Stimulated activated CD8-positive, alpha-beta memory T cell treated with anti-CD3 and anti-CD28 coated beads, Interleukin-7, amount 100 ng/mL, for 1 hour (primary cell): ENCODE measurements around the gene ZXDC.

Experiments used
- DNase-seq, 2 donors: peaks; one replicate each; pipeline ENCODE4 v3.0.0-alpha.2; 2020; ENCODE audit warnings: low read depth in 2 of 2

The ZXDC gene

DNA sequence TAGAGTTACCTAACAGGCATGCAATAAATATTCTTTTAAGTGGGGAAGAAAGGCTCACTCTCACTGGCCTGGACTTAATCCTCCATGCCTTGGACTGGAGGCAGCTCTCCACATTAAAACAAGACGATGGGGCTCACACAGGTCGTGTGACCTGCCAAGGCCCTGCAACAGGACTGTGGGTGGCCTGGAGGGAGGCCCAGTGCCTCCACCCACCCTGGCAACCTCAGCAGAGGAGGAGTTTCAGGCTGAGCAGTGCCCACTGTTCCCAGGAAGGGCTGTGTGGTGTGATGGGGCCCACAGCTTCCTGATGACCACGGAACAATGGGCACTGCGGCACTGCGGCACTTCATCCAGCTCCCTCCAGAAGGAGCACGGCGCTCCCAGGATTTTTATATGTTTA, 36.3 kb upstream of the ZXDC start:
- DNase-seq = no peak

- DNase-seq = no peak
These were observed 35.6 kb upstream of the ZXDC start for GRCh38 chr3:126511291-126511690.

DNA sequence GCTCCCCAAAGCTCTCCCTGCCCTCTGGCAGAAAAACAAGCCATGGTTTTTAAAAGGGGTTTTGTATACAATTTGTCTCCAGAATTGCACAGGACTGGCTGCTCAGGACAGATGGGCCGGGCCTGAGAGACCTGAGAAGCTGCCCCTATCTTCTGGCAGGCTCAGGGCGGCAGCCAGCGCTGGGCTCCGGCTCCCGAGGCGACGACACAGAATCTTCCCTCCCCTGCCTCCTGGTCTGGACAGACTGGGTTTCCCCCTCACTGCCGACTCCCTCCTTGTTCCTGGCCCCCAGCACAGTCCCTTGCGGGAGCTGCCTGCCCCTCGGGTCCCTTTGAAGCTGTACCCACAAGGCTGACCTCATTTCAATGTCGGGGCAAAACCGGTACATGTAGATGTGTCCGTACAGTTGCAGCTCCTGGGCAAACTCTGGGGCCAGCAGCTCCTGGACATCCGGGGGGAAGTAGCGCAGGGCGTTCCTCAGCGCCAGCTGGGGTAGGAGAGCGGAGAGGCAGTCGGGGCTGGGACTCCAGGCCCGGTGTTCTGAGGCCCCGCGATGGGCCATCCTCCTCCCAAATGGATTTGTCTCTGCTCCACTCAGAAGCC, 34.7 kb upstream of the ZXDC start:
- DNase-seq = no peak

DNA sequence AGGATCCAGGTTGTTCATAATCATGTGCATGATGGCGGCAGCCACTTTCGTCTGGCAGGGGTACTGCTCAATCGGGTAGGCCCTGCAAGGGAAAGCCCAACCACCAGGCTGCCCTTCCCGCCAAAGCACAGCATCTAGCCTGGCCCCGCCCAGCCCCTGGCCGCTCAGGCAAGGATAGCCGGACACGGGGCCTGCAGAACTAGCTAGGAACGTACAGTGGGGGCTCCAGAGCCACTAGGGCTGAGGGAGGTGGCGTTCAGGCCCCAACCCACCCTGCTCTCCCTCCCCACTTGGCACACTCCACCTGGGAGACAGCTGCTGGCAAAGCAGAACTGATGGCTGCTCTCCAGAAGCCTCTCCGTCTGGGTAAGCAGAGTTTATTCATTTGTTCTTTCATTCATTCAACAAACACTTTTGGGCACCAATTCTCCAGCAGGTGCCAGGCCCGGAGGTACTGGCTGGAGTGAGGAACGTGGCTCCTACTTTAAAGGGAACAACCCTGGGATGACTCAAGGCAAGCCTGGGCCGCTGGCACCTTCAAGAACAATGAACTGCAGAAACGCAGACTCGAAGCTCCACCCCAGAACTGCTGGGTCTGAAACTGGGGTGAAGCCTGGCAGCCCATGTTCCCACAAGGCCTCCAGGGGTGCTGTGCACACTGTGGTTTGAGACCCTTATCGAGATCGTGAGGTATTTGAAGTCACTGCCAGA, 34.1 kb upstream of the ZXDC start:
- no peak for DNase-seq

DNA sequence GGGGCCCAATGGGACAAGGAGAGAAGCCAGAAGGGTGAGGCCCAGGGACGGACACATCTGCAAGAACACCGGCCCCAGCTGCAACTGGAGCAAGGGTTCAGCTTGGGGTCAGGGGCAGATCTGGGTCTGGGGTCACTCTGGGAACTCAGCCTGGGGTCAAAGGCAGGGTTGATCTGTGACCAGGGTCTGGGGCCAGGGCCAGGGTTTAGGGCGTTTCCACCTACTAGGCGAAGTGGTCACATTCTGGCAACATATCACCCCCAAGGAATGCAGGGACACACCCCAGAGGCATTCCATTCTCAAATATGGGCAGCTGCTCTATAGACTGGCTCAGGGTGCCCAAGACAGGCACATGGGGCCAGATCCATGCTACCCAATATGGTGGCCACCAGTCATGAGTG, 32.9 kb upstream of the ZXDC start:
- DNase-seq = no peak

DNA sequence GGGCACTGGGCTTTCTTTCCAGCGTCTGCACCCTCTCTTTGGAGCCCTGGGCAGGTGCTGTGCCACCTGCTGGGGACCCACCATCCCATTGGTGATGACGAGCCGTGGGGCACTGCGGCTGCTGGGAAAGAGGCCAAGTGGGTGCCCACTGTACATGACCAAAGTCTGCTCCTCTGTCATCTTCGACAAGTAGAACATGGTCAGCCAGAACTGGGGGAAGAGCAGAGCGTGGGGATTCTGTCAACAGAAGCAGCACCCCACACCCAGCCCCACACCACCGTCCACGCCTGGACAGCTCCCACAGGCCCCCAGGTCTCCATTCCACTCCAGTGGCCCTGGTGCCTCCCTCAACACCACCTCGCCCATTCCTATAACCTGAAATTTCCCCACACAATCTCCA, 32.2 kb upstream of the ZXDC start:
- no peak for DNase-seq

DNA sequence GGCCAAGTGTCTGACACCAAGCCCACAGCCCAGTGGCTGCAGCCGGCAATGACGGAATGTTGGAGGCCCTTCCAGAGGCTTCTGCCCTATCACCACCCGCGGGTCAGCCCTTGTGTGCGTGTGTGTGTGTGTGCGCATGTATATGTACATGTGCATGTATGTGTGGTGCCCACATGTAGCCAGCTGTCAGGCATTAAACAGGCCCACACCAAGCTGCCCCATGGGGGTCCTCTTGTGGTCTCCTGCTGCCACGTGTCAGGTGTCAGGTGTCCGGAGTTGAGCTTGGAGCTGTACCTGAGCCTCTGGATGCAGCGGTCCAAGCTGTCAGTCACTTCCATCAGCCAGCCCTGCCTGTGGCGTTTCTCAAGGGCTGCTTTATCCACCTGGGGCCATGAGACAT, 28.0 kb upstream of the ZXDC start:
- DNase-seq = no peak

DNA sequence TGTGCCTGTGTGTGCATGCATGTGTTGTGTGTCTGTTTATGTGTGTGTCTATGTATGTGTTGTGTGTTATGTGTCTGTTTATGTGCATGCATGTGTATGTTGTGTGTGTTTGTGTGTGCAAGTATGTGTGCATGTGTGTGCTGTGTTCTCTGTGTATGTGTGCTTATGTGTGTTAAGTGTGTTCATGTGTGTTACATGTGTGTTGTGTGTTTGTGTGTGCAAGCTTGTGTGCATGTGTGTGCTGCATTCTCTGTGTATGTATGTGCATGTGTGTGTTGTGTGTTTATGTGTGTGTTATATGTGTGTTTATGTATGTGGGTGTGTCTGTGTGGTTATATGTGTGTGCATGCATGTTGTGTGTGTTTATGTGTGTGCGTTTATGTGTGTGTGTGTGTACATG, 27.0 kb upstream of the ZXDC start:
- DNase-seq = no peak

DNA sequence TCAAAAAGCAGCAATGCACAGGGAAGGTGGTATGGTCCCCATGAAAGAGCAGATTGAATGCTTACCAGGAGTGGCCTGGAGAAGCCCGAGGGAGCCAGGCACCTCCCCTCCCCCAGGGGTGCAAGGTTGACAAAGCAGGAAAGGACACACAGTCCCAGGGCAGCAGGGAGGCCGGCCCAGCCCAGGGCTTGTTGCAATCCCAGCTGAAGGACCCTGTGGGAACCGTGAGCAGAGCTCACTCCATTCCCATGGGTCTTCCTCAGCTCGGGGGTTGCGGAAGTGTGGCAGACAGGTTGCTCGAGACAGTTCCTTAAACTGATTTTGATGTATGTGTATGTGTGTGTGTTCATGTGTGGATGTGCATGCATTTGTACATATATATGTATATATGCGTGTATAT, 26.0 kb upstream of the ZXDC start:
- no peak for DNase-seq

GRCh38 chr3:126501054-126501453, 25.4 kb upstream of the ZXDC start:
- DNase-seq = no peak

- no peak for DNase-seq
These were observed 24.3 kb upstream of the ZXDC start for GRCh38 chr3:126500016-126500415.

DNA sequence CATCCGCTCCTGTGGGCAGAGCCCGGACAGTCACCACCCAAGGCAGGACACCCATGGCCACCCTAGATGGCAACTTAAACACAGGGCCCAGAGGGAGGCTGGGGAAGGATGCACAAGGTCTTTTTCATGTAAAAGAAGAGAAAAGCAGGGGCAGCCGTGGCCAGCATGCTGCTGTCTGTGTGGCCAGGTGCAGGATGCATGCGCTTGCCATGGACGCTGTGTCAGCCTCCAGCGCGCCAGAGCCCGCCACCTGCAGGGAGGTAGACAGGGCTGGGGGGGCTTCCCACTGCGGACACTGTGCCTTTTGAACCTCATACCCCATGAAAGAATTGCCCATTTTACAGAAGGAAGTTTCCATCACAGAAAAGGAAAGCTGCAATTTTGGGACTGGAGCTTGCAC, 23.7 kb upstream of the ZXDC start:
- DNase-seq = no peak

DNA sequence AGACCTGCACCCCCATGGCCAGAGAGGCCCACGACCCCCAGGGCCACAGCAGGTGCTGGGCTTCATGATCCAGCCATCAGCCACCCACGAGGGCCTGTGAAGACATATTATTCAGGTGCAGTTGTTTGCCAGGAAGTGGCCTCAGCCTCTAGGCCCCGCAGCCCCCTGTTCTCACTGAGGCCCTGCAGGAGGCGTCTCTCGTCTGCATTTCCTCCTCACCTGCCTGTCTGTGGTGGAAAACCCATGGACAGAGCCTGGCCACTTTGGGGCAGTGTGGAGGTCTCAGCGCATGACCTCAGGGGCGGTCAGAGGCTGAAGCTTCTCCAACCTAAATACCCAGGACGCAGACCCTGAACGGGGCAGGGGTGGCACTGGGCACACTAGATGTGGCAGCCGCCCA, 23.2 kb upstream of the ZXDC start:
- no peak for DNase-seq

- DNase-seq = no peak
These were observed 22.8 kb upstream of the ZXDC start for GRCh38 chr3:126498461-126498860.

- no peak for DNase-seq
These were observed 22.3 kb upstream of the ZXDC start for GRCh38 chr3:126497956-126498355.

GRCh38 chr3:126496894-126497850, 21.5 kb upstream of the ZXDC start:
- no peak for DNase-seq

DNA sequence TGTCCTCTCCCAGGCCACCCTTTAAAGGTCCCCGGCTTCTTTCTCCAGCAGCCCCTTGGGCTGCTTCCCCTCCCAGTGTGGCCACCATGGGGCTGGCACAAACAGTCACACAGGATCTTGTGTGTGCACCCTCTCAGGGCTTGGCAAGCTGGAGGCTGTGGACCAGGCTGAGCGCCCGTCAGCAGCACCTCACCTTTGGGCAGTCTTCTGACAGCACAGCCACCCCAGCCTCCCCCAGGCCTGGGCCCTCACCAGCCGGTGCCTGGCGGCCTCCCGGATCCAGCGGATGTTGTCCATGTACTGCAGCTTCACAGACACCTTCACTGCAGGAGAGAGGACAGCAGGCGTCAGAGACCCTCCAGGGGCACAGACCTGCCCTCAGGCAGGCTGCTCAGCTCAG, 20.1 kb upstream of the ZXDC start:
- DNase-seq = no peak

DNA sequence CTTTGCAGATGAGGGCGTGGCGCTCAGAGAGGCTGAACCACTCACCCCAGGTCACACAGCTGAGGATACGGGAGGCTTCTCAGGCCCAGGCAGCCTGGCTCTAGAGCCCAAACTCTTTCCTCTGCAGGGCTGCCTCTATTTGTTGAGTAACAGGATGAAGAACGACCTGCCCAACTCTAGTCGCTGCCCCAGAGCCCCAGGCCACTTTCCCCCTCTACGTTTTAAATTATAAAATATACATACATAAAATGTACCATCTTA, 19.2 kb upstream of the ZXDC start:
- DNase-seq = no peak

- DNase-seq = no peak
These were observed 18.7 kb upstream of the ZXDC start for GRCh38 chr3:126494204-126494969.

GRCh38 chr3:126493739-126494138, 18.0 kb upstream of the ZXDC start:
- no peak for DNase-seq

DNA sequence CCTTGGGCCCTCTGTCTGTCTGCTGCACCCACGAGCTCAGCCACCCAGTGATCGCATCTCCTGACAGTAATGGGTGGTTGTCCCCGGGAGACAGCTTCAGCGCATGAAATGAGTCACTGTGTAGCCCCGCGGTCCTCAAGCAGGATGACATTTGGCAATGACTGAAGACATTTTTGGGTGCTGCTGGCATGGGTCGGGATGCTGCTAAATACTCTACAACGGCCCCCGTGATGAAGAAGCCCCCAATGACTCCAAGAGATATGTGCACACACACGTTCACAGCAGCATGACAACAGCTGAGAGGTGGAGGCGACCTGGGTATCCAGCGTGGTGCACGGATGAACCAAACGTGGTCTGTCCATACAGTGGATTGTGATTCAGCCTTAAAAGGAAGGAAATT, 17.4 kb upstream of the ZXDC start:
- DNase-seq = no peak
